SU-DHL-6 (cell line): ENCODE measurements around the gene MATN1.

ENCODE experiments used
- H2AFZ ChIP-seq: fragments of 200-600 bp; sonication (generic); 2 replicates; pipeline ENCODE4 v1.6.1; 2014; ENCODE audit warnings: low read depth, mild to moderate bottlenecking, moderate library complexity, mixed read lengths, antibody characterized with exemption, low read length; ENCODE audit not compliant: severe bottlenecking
- H3F3A ChIP-seq: fragments of 200-600 bp; shearing (Covaris generic); 2 replicates; pipeline ENCODE4 v1.6.0; 2016; ENCODE audit warnings: antibody characterized with exemption, mild to moderate bottlenecking; ENCODE audit not compliant: insufficient read depth
- H3K27ac ChIP-seq: fragments of 200-600 bp; sonication (generic); 2 replicates; pipeline ENCODE4 v1.5.1; 2016; ENCODE audit warnings: low read depth, mild to moderate bottlenecking, low read length, moderate library complexity, mixed read lengths
- H3K27me3 ChIP-seq: fragments of 200-600 bp; sonication (generic), shearing (Covaris generic); 2 replicates; pipeline ENCODE4 v1.6.0; 2014; ENCODE audit warnings: mild to moderate bottlenecking, low read length
- H3K36me3 ChIP-seq: fragments of 200-600 bp; sonication (generic); 2 replicates; pipeline ENCODE4 v1.6.1; 2014; ENCODE audit warnings: mild to moderate bottlenecking, low read length, mixed read lengths
- H3K4me2 ChIP-seq: fragments of 300-600, 200-600 bp; shearing (Covaris generic), sonication (generic); 2 replicates; pipeline ENCODE4 v1.6.0; 2014; ENCODE audit warnings: low read length, low read depth, mild to moderate bottlenecking; ENCODE audit not compliant: poor library complexity, severe bottlenecking
- H3K4me3 ChIP-seq: fragments of 200-600 bp; sonication (generic); 2 replicates; pipeline ENCODE4 v1.5.1; 2014; ENCODE audit warnings: antibody characterized with exemption, low read length, mild to moderate bottlenecking, mixed read lengths; ENCODE audit not compliant: insufficient read depth, poor library complexity, severe bottlenecking
- H3K79me2 ChIP-seq: fragments of 200-600 bp; sonication (generic); 2 replicates; pipeline ENCODE4 v1.6.1; 2014; ENCODE audit warnings: mild to moderate bottlenecking, low read length, moderate library complexity; ENCODE audit not compliant: insufficient read depth
- H3K9ac ChIP-seq: fragments of 200-600 bp; sonication (generic); 2 replicates; pipeline ENCODE4 v1.7.0; 2014; ENCODE audit warnings: mild to moderate bottlenecking, low read length
- H3K9me2 ChIP-seq: fragments of 200-600 bp; sonication (generic); replicated peaks from 2 replicates; pipeline ENCODE4 v1.6.1; 2014; ENCODE audit warnings: low read length; ENCODE audit not compliant: insufficient read depth
- H3K9me3 ChIP-seq: fragments of 200-600 bp; sonication (generic); 2 replicates; pipeline ENCODE4 v1.6.1; 2014; ENCODE audit warnings: low read length, mixed read lengths; ENCODE audit not compliant: insufficient read depth
- H4K20me1 ChIP-seq: fragments of 200-600 bp; sonication (generic); 2 replicates; pipeline ENCODE4 v1.6.1; 2014; ENCODE audit warnings: low read depth, mild to moderate bottlenecking, antibody characterized with exemption, low read length, moderate library complexity, mixed read lengths
- EZH2phosphoT487 ChIP-seq: fragments of 200-600 bp; sonication (generic), shearing (Covaris generic); conservative IDR thresholded peaks from 2 replicates; pipeline ENCODE4 v1.6.1; 2018; ENCODE audit warnings: mild to moderate bottlenecking, antibody characterized with exemption, low read length, moderate library complexity, mixed read lengths
- TF ChIP-seq, protein P1 (sequence below): fragments of 200-600 bp; sonication (generic); IDR thresholded peaks from one replicate; pipeline ENCODE4 v1.5.1; 2017; ENCODE audit warnings: antibody characterized with exemption, mild to moderate bottlenecking, low read length, moderate library complexity; ENCODE audit not compliant: insufficient read depth, poor library complexity, severe bottlenecking

The MATN1 gene

DNA sequence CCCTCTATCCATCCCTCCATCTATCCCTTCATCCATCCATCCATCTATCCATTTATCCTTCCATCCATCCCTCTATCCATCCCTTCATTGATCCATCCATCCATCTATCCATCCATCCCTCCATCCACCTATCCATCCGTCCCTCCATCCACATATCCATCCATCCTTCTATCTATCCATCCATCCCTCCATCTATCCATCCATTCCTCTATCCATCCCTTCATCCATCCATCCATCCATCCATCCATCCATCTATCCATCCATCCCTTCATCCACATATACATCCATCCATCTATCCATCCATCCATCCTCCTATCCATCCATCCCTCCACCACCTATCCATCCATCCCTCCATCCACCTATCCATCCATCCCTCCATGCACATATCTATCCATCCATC is 23.6 kb downstream of the MATN1 start:
- H3K36me3 ChIP-seq: no peaks in the 10 kb centered on the region
- no peak overlapping the region for H3K4me2 ChIP-seq
- H3K9me2 ChIP-seq: no peaks in the 10 kb centered on the region
- no peak overlapping the region for H2AFZ ChIP-seq
- no peak overlapping the region for H3K9ac ChIP-seq
- H3K4me3 ChIP-seq: no peak overlapping the region
- H4K20me1 ChIP-seq: no peaks in the 10 kb centered on the region
- no peaks in the 10 kb centered on the region for H3K27me3 ChIP-seq
- no peaks in the 10 kb centered on the region for H3F3A ChIP-seq
- H3K27ac ChIP-seq: no peak overlapping the region
- no peaks in the 10 kb centered on the region for H3K79me2 ChIP-seq
- H3K9me3 ChIP-seq: no peaks in the 10 kb centered on the region
- TF ChIP-seq, protein P1, sequence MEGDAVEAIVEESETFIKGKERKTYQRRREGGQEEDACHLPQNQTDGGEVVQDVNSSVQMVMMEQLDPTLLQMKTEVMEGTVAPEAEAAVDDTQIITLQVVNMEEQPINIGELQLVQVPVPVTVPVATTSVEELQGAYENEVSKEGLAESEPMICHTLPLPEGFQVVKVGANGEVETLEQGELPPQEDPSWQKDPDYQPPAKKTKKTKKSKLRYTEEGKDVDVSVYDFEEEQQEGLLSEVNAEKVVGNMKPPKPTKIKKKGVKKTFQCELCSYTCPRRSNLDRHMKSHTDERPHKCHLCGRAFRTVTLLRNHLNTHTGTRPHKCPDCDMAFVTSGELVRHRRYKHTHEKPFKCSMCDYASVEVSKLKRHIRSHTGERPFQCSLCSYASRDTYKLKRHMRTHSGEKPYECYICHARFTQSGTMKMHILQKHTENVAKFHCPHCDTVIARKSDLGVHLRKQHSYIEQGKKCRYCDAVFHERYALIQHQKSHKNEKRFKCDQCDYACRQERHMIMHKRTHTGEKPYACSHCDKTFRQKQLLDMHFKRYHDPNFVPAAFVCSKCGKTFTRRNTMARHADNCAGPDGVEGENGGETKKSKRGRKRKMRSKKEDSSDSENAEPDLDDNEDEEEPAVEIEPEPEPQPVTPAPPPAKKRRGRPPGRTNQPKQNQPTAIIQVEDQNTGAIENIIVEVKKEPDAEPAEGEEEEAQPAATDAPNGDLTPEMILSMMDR: no peak
- TF ChIP-seq EZH2phosphoT487: no peak

DNA sequence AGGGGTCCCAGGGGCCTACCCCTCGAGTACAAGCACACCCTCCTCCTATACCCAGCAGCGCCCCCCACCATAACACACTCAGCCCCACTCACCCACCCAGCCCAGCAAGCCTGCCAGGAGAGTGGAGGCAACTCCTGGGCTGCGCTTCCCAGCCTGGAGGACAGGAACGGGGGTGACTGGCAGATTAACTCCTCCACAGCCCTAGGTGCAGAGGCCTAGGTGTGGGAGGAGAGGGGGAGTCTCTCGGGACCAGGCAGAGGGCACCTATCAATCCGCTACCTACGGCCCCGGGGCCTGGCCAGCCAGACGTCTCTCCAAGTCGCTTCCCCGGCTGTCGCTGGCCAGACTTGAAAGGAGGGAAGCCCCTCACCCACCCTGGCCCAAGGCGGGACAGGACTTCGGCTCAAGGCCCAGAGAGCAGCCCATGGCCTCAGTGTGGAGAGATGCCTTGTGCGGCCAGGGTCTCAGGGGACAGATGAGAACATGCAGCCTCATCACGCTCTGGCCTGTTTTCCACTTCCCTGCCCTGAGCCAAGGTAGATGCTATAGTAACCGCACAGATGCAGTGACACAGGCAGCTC is 24.9 kb downstream of the MATN1 start:
- H3K27me3 ChIP-seq: no peaks in the 10 kb centered on the region
- H3K27ac ChIP-seq: no peak overlapping the region
- TF ChIP-seq, protein P1: no peak
- TF ChIP-seq EZH2phosphoT487: no peak
- H3K4me3 ChIP-seq: no peak overlapping the region
- H3K79me2 ChIP-seq: no peaks in the 10 kb centered on the region
- H3K9me2 ChIP-seq: no peaks in the 10 kb centered on the region
- H3K9me3 ChIP-seq: no peaks in the 10 kb centered on the region
- H3F3A ChIP-seq: no peaks in the 10 kb centered on the region
- no peak overlapping the region for H3K4me2 ChIP-seq
- no peak overlapping the region for H2AFZ ChIP-seq
- H3K36me3 ChIP-seq: no peaks in the 10 kb centered on the region
- no peaks in the 10 kb centered on the region for H4K20me1 ChIP-seq
- no peak overlapping the region for H3K9ac ChIP-seq

DNA sequence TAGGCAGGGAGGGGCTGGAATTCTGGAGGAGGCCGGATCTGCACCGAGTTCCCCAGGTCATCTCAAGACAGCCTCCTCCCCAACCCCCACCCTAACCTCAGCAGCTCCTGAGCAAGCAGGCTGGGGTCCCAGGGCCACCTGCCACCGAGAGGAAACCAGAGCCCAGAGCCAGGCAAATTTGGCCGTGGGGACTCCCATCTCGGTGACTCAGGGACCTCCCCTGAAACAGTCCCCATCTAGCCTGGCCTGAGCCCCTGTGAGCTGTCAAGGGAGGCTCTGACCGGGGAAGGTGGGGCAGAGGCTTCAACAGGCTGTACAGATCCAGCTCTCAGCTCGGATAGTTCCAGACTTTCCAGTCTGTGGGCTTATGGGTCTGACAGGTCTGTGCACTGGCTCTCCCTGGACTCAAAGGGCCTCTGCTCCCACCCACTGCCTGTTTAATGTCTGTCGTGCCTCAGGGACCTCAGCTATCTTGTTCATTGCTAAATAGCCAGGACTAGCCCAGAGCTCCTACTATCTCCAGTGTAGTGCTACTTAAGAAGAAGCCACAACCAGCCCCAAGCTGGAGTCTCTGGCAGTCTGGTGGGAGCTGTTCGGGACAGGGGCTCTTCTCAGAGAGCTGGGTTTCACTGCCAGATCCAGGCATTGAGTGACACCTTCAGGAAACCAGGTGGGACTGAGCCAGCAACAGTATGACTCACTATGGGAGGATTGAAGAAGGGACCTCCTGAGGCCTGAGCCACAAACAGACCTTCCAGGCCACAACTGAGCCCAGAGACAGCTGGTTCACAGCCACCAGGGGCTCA is 25.6 kb downstream of the MATN1 start:
- H3K27me3 ChIP-seq: no peaks in the 10 kb centered on the region
- H4K20me1 ChIP-seq: no peaks in the 10 kb centered on the region
- H3K9me2 ChIP-seq: no peaks in the 10 kb centered on the region
- TF ChIP-seq, protein P1: no peak
- TF ChIP-seq EZH2phosphoT487: no peak
- H3K79me2 ChIP-seq: no peaks in the 10 kb centered on the region
- H3K9me3 ChIP-seq: no peaks in the 10 kb centered on the region
- no peak overlapping the region for H3K27ac ChIP-seq
- H2AFZ ChIP-seq: no peak overlapping the region
- no peak overlapping the region for H3K4me3 ChIP-seq
- H3K9ac ChIP-seq: no peak overlapping the region
- H3K36me3 ChIP-seq: no peaks in the 10 kb centered on the region
- no peaks in the 10 kb centered on the region for H3F3A ChIP-seq
- no peak overlapping the region for H3K4me2 ChIP-seq
